ENCODE data around the gene GNA15. TPM values are rescaled to one million over a fixed set of nuclear protein-coding genes. Genes with fewer than 3 reads are reported as not detected.
"Not testable (repeated sequence)": the region's sequence is repeated elsewhere in the genome, so short reads cannot be mapped to it uniquely, and the experiment has no call there.

The GNA15 gene
- total RNA-seq, 1 donor: 0.36 TPM

DNA sequence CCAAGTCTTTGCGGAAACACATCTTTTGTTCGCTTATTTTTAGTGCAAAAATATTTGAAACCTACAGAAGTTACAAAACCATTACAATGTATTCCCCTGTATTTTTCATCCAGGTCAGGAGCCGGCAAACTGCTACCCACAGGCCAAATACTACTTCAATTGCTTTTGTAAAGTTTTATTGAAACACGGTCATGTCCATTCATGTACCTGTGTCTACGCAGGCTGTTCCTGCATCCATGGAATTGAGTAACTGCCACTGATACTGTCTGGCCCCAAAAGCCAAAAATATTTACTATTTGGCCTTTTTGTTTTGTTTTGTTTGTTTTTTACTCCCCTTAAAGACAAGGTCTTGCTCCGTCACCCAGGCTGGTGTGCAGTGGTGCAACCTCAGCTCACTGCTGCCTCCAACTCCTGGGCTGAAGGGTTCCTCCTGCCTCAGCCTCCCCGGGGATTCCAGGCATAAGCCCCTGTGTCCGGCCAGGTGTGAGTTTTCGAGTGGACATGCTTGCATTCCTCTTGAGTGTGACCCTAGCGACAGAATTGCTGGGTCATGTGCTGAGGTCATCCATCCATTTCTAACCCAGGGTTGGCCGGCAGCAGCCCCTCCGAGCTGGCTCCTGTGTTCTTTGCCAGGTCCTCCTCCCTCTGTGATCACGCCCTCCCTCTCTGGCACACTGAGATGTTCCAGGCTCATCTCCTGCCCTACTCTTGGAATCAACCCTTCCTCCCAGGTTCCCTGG is 31.9 kb downstream of the GNA15 start:
- H3K79me2 ChIP-seq (ENCODE audit: insufficient read depth, low read length): no peaks in the 10 kb centered on the region
- TF ChIP-seq, protein P1, sequence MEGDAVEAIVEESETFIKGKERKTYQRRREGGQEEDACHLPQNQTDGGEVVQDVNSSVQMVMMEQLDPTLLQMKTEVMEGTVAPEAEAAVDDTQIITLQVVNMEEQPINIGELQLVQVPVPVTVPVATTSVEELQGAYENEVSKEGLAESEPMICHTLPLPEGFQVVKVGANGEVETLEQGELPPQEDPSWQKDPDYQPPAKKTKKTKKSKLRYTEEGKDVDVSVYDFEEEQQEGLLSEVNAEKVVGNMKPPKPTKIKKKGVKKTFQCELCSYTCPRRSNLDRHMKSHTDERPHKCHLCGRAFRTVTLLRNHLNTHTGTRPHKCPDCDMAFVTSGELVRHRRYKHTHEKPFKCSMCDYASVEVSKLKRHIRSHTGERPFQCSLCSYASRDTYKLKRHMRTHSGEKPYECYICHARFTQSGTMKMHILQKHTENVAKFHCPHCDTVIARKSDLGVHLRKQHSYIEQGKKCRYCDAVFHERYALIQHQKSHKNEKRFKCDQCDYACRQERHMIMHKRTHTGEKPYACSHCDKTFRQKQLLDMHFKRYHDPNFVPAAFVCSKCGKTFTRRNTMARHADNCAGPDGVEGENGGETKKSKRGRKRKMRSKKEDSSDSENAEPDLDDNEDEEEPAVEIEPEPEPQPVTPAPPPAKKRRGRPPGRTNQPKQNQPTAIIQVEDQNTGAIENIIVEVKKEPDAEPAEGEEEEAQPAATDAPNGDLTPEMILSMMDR (IDR thresholded peaks at IDR 0.05; ENCODE audit: extremely low read depth, low read depth, low read length): no peak
- H3K36me3 ChIP-seq (ENCODE audit: insufficient read depth, low read length): no peaks in the 10 kb centered on the region
- no peaks in the 10 kb centered on the region for H3K9me3 ChIP-seq (ENCODE audit: low read depth, low read length)
- no peak for DNase-seq (ENCODE audit: insufficient read length, low spot score, missing footprints)
- H3K27ac ChIP-seq (ENCODE audit: low read depth, low read length): no peak overlapping the region
- H3K4me3 ChIP-seq (ENCODE audit: insufficient read depth, low read length): no peak overlapping the region
- no peak overlapping the region for H2AFZ ChIP-seq (ENCODE audit: low read length)
- no peaks in the 10 kb centered on the region for H3K27me3 ChIP-seq (ENCODE audit: insufficient read depth, low read length)
- H3K4me1 ChIP-seq (ENCODE audit: insufficient read depth, low read length): peaks cover 6% of the 10 kb centered on the region
- no peaks in the 10 kb centered on the region for H4K20me1 ChIP-seq (ENCODE audit: insufficient read depth, low read length)
- H3K4me2 ChIP-seq (ENCODE audit: insufficient read depth, low read length): no peak overlapping the region

GRCh38 chr19:3171894-3172672 is 36.2 kb downstream of the GNA15 start:
- Histone ChIP-seq H3K36me3 (ENCODE audit: insufficient read depth, low read length) (no peaks in the 10 kb centered on the region), H2AFZ (ENCODE audit: low read length) (no peak overlapping the region), H3K4me1 (ENCODE audit: insufficient read depth, low read length) (no peaks in the 10 kb centered on the region), H4K20me1 (ENCODE audit: insufficient read depth, low read length) (no peaks in the 10 kb centered on the region), H3K4me3 (ENCODE audit: insufficient read depth, low read length) (no peak overlapping the region), H3K4me2 (ENCODE audit: insufficient read depth, low read length) (no peak overlapping the region), H3K27me3 (ENCODE audit: insufficient read depth, low read length) (no peaks in the 10 kb centered on the region), H3K9me3 (ENCODE audit: low read depth, low read length) (no peaks in the 10 kb centered on the region), H3K79me2 (ENCODE audit: insufficient read depth, low read length) (no peaks in the 10 kb centered on the region), H3K27ac (ENCODE audit: low read depth, low read length) (no peak overlapping the region)
- TF ChIP-seq, protein P1 (IDR thresholded peaks at IDR 0.05; ENCODE audit: extremely low read depth, low read depth, low read length): no peak
- DNase-seq (ENCODE audit: insufficient read length, low spot score, missing footprints): peak; percentile 66

DNA sequence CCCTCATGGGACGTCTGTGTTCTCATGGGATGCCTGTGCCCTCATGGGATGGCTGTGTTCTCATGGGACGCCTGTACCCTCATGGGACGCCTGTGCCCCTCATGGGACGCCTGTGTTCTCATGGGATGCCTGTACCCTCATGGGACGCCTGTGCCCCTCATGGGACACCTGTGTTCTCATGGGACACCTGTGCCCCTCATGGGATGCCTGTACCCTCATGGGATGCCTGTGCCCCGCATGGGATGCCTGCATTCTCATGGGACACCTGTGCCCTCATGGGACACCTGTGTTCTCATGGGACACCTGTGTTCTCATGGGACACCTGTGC is 36.8 kb downstream of the GNA15 start:
- H3K36me3 ChIP-seq (ENCODE audit: insufficient read depth, low read length); DNase-seq (ENCODE audit: insufficient read length, low spot score, missing footprints); H3K9me3 ChIP-seq (ENCODE audit: low read depth, low read length); H3K4me1 ChIP-seq (ENCODE audit: insufficient read depth, low read length); H4K20me1 ChIP-seq (ENCODE audit: insufficient read depth, low read length); H3K27ac ChIP-seq (ENCODE audit: low read depth, low read length); H3K79me2 ChIP-seq (ENCODE audit: insufficient read depth, low read length); H3K4me3 ChIP-seq (ENCODE audit: insufficient read depth, low read length); H2AFZ ChIP-seq (ENCODE audit: low read length); H3K27me3 ChIP-seq (ENCODE audit: insufficient read depth, low read length); H3K4me2 ChIP-seq (ENCODE audit: insufficient read depth, low read length): not testable (repeated sequence)

DNA sequence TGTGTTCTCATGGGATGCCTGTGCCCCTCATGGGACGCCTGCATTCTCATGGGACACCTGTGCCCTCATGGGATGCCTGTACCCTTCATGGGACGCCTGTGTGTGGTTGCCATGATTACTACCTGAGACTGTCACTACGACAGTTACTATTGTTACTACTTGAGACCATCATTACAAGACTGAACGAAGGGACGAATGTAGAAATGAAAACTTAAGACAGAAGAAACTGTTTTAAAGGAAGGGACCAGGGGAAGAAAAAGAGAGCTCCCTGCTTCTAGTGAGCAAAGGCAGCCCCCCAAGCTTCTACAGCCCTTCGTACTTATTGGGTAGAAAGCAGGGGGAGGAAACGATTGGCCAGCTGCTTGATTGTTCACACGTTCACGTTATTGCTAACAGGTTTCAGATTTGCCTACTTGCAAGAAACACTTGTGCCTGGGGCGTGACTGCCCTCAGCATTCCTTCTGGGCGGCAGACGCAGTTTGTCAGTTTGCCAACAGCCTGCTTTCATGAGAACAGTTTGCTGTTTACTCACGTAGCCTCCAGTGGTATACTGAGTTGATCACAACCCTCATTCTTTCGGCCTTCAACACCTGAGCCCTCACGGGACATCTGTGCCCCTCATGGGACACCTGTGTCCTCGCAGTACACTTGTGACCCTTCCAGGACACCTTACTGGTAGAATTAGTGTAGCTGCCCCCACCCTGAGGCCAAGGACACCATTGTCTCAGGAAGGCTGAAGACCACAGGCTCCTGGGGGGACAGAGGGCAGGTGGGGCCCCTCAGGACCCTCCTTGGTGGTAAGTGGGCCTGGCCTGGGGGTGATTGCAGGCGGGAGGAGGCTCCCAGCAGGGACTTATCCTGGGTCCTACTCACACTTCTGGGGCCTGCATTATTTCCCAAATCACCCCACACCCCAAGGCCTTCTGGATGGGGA is 40.2 kb downstream of the GNA15 start:
- Histone ChIP-seq H4K20me1 (ENCODE audit: insufficient read depth, low read length) (no peaks in the 10 kb centered on the region), H3K4me1 (ENCODE audit: insufficient read depth, low read length) (no peaks in the 10 kb centered on the region), H3K36me3 (ENCODE audit: insufficient read depth, low read length) (no peaks in the 10 kb centered on the region), H3K27ac (ENCODE audit: low read depth, low read length) (no peak overlapping the region), H3K79me2 (ENCODE audit: insufficient read depth, low read length) (no peaks in the 10 kb centered on the region), H3K4me2 (ENCODE audit: insufficient read depth, low read length) (no peak overlapping the region), H3K4me3 (ENCODE audit: insufficient read depth, low read length) (no peak overlapping the region), H3K27me3 (ENCODE audit: insufficient read depth, low read length) (no peaks in the 10 kb centered on the region), H3K9me3 (ENCODE audit: low read depth, low read length) (no peaks in the 10 kb centered on the region), H2AFZ (ENCODE audit: low read length) (no peak overlapping the region)
- TF ChIP-seq, protein P1 (IDR thresholded peaks at IDR 0.05; ENCODE audit: extremely low read depth, low read depth, low read length): no peak
- no peak for DNase-seq (ENCODE audit: insufficient read length, low spot score, missing footprints)
